22Rv1 (cell line): Measurements from ENCODE around the gene HIVEP3.

Source experiments
- H3K27ac ChIP-seq: fragments of 450-650 bp; 2 replicates; pipeline ENCODE4 v1.5.1; 2017
- CTCF ChIP-seq: fragments of 450-650 bp; IDR thresholded peaks from 2 replicates; pipeline ENCODE4 v1.5.1; 2017; ENCODE audit warnings: mild to moderate bottlenecking
- ZFX ChIP-seq: fragments of 450-650 bp; IDR thresholded peaks from 2 replicates; pipeline ENCODE4 v1.6.1; 2017; ENCODE audit warnings: antibody characterized with exemption, borderline replicate concordance

HIVEP3 gene

GRCh38 chr1:41731516-41732030, 187.1 kb downstream of the HIVEP3 start:
- TF ChIP-seq CTCF = no peak
- no peak overlapping the region for H3K27ac ChIP-seq

- TF ChIP-seq ZFX = no peak
- H3K27ac ChIP-seq = no peak overlapping the region
These were observed 187.9 kb downstream of the HIVEP3 start for GRCh38 chr1:41730806-41731205.

GRCh38 chr1:41728403-41729202, 190.1 kb downstream of the HIVEP3 start:
- TF ChIP-seq ZFX = no peak
- TF ChIP-seq CTCF = no peak
- no peak overlapping the region for H3K27ac ChIP-seq

DNA sequence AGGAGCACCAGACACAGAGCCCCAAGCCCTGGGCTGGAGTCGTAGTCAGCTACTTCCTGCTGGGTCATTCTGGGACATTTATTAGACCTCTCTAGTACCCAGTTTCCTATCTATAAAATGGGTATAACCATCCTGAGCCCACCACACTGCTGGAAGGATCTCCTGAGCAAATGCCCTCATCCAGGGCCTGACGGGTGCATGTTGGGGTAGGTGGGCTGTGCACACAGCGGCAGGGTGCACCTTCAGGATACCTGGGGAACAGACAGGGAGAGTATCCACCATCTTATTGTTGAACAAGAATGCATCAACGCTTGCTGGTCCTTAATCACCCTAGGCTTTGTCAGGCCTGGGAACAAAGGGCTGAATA, 191.0 kb downstream of the HIVEP3 start:
- H3K27ac ChIP-seq = no peak overlapping the region
- TF ChIP-seq ZFX (no peak), CTCF (no peak)

- TF ChIP-seq ZFX = no peak
- TF ChIP-seq CTCF = no peak
- H3K27ac ChIP-seq = no peak overlapping the region
These were observed 191.6 kb downstream of the HIVEP3 start for GRCh38 chr1:41726899-41727748.

DNA sequence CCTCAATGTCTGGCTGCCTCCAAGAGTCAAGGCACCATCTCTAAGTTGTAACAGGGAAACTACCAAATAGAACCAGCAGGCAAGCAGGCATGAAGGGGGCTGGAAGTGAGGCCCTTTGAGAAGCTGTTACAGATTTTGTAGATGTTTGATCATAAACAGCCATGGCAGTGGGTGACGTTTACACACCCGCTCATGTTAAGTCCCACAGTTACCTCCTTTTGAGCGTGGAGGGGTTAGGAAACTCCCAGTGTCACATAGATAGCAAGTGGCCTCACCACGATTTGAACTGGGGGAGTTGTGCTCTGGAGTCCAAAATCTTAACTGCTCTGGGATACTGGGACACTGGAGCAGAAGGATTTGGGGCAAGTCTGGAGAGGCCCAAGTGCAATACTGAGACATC, 192.4 kb downstream of the HIVEP3 start:
- no peak overlapping the region for H3K27ac ChIP-seq

DNA sequence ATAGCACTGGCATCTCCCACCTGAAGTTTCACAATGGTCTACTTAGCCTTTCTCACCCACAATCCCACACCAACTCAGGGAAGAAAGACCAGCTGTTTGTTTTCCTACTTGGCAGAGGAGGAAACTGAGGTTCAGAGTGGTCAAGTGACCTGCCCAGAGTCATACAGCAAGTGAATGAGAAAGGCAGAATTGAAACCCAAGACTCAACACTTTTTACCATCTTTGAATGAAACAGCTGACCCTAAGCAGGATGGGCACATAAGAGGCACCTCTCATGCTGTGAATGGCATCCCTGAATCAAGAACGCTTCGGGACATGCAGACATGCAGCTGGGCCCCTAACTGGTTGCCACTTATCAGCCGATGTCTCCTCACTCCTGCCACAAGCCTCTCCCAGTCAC, 193.8 kb downstream of the HIVEP3 start:
- no peak overlapping the region for H3K27ac ChIP-seq
- no peak for TF ChIP-seq CTCF

More for the DNA sequence above, 192.4 kb downstream of the HIVEP3 start:
- TF ChIP-seq CTCF = no peak
- no peak for TF ChIP-seq ZFX
